ENCODE measurements around the gene FKBP4. TPM values are rescaled to one million over a fixed set of nuclear protein-coding genes. Genes with fewer than 3 reads are reported as not detected.

Gene FKBP4
- total RNA-seq, 4 donors from 2014 or later: 34.7 to 47.0 (median 41.1) TPM

GRCh38 chr12:2823483-2823882 is 28.7 kb downstream of the FKBP4 start:
- H3K36me3 ChIP-seq: peaks cover 0 to 99% of the 10 kb centered on the region in 2 donors
- TF ChIP-seq CTCF (IDR thresholded peaks at IDR 0.05): no peak
- TF ChIP-seq POLR2A (IDR thresholded peaks at IDR 0.05): no peak
- TF ChIP-seq POLR2AphosphoS5 (IDR thresholded peaks at IDR 0.05): no peak
- TF ChIP-seq EP300 (IDR thresholded peaks at IDR 0.05): no peak

GRCh38 chr12:2824541-2824940 is 29.8 kb downstream of the FKBP4 start:
- TF ChIP-seq POLR2AphosphoS5 (IDR thresholded peaks at IDR 0.05) (no peak), EP300 (IDR thresholded peaks at IDR 0.05) (no peak), POLR2A (IDR thresholded peaks at IDR 0.05) (no peak), CTCF (IDR thresholded peaks at IDR 0.05) (no peak)
- ATAC-seq: no peak
- Histone ChIP-seq H3K27me3 (no peaks in the 10 kb centered on the region), H3K36me3 (peaks cover 0 to 100% of the 10 kb centered on the region in 2 donors), H3K27ac (no peak overlapping the region), H3K4me3 (no peak overlapping the region), H3K4me1 (no peaks in the 10 kb centered on the region), H3K9me3 (no peaks in the 10 kb centered on the region)
- WGBS, 2 donors (ENCODE audit: low coverage in 1 of 2): 67 to 88% methylated on average over 5 to 6 of the region's 6 CpGs

More at GRCh38 chr12:2823483-2823882, 28.7 kb downstream of the FKBP4 start:
- 38 to 64% methylated on average over 3 of the region's 7 CpGs for WGBS, 2 donors (ENCODE audit: low coverage in 1 of 2)
- Histone ChIP-seq H3K4me3 (no peak overlapping the region), H3K27ac (no peak overlapping the region), H3K4me1 (no peaks in the 10 kb centered on the region), H3K27me3 (no peaks in the 10 kb centered on the region), H3K9me3 (no peaks in the 10 kb centered on the region)
- no peak for ATAC-seq

- Histone ChIP-seq H3K36me3 (peaks cover 0 to 100% of the 10 kb centered on the region in 2 donors), H3K27ac (no peak overlapping the region), H3K4me3 (no peak overlapping the region), H3K27me3 (no peaks in the 10 kb centered on the region), H3K9me3 (no peaks in the 10 kb centered on the region), H3K4me1 (no peaks in the 10 kb centered on the region)
- no peak for TF ChIP-seq POLR2AphosphoS5 (IDR thresholded peaks at IDR 0.05)
- no peak for TF ChIP-seq POLR2A (IDR thresholded peaks at IDR 0.05)
- no peak for TF ChIP-seq CTCF (IDR thresholded peaks at IDR 0.05)
- TF ChIP-seq EP300 (IDR thresholded peaks at IDR 0.05): no peak
- 58 to 63% methylated on average over 3 to 4 of the region's 4 CpGs for WGBS, 2 donors (ENCODE audit: low coverage in 1 of 2)
- no peak for ATAC-seq
These were observed 30.4 kb downstream of the FKBP4 start for GRCh38 chr12:2825132-2825531.

GRCh38 chr12:2826036-2826435 is 31.3 kb downstream of the FKBP4 start:
- TF ChIP-seq CTCF (IDR thresholded peaks at IDR 0.05) (no peak), POLR2AphosphoS5 (IDR thresholded peaks at IDR 0.05) (no peak), EP300 (IDR thresholded peaks at IDR 0.05) (no peak), POLR2A (IDR thresholded peaks at IDR 0.05) (no peak)
- no peak overlapping the region for H3K27ac ChIP-seq

GRCh38 chr12:2826721-2827515 is 32.1 kb downstream of the FKBP4 start:
- Histone ChIP-seq H3K27ac (no peak overlapping the region), H3K4me1 (no peaks in the 10 kb centered on the region), H3K36me3 (peaks cover 0 to 100% of the 10 kb centered on the region in 2 donors), H3K9me3 (no peaks in the 10 kb centered on the region), H3K27me3 (no peaks in the 10 kb centered on the region), H3K4me3 (no peak overlapping the region)
- TF ChIP-seq POLR2A (IDR thresholded peaks at IDR 0.05) (no peak), CTCF (IDR thresholded peaks at IDR 0.05) (no peak), EP300 (IDR thresholded peaks at IDR 0.05) (no peak), POLR2AphosphoS5 (IDR thresholded peaks at IDR 0.05) (no peak)
- WGBS, 2 donors (ENCODE audit: low coverage in 1 of 2): 20 to 92% methylated on average over 1 to 7 of the region's 14 CpGs
- ATAC-seq: no peak

More at GRCh38 chr12:2826036-2826435, 31.3 kb downstream of the FKBP4 start:
- 80 to 100% methylated on average over 1 to 2 of the region's 3 CpGs for WGBS, 2 donors (ENCODE audit: low coverage in 1 of 2)
- no peaks in the 10 kb centered on the region for H3K27me3 ChIP-seq
- H3K36me3 ChIP-seq: peaks cover 0 to 100% of the 10 kb centered on the region in 2 donors
- ATAC-seq: no peak
- no peaks in the 10 kb centered on the region for H3K4me1 ChIP-seq
- no peak overlapping the region for H3K4me3 ChIP-seq
- H3K9me3 ChIP-seq: no peaks in the 10 kb centered on the region

Data from gastroesophageal sphincter (tissue), 4 donors.